HG03378 (cell line): Measurements from ENCODE around the gene TAF4B.
"Not testable (repeated sequence)": the region's sequence is repeated elsewhere in the genome, so short reads cannot be mapped to it uniquely, and the experiment has no call there.

Source experiments
- ATAC-seq: cut with Tn5 transposase; IDR thresholded peaks from one replicate; pipeline ENCODE4 v1.9.1; 2021; ENCODE audit warnings: mild to moderate bottlenecking, moderate library complexity; ENCODE audit not compliant: unreplicated experiment

The TAF4B gene

DNA sequence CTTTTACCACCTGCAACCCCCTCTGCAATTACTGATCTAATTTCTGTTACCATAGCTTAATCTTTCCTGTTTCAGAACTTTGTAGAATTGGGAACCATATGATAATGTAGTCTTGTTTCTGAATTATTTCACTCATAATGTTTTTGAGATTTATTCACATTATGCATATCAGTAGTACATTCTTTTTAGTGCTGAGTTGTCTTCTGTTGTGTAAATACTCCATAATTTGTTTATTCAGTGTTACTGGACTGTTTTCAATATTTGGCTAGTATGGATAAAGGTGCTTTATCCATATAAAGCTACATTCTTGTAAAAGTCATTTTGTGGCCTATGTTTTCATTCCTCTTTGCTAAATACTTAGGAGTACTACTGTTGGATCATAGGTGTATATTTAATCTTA lies 152.5 kb downstream of the TAF4B start:
- no peak for ATAC-seq

DNA sequence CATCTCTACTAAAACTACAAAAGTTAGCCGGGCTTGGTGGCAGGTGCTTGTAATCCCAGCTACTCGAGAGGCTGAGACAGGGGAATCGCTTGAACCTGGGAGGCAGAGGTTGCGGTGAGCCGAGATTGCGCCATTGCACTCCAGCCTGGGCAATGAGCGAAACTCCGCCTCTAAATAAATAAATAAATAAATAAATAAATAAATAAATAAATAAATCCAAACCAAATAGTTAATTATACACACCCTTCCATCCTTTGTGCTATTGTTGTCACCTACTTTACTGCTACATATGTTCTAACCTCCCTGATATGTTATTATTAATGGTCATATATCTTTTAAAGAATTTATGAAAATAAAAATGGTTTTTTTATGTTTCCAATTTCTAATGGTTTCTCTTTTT lies 155.3 kb downstream of the TAF4B start:
- not testable (repeated sequence) for ATAC-seq

DNA sequence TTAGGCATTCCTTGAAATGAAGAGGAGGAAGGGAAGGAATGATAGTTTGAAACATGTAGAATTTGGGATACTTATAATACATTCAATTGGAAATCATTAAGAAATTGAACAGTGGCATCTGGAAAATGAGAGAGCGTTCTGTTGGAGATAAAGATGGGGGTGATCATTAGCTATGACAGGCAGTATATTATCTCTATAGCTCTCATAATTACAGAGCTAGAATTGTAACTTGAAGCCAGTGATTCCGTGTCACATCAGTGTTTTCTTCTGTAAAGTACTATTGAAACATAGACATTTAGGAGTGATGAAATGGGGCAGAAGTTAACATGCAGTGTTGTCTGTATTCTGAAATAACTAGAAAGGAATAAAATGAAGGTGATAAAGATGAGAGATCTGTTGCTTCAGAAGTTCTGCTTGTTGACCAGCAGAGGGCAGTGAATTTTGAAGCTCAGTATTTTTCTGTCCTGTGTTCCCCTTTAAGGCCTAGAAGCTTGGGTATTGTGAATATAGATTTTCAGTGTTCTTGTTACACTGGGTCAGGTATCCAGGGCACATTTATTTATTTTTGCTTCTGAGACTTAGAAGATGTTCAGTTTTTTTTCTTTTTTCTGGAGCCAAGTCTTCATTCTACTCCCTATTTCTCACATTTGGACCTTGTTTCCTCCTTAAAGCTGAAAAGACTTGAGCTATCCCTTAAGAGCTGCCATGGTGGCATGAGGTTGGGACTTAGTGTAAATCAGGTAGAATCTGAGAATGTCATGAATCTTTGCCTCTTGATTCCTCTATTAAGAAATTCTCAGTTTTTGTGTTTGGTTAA lies 157.4 kb downstream of the TAF4B start:
- ATAC-seq = peak; percentile 88

DNA sequence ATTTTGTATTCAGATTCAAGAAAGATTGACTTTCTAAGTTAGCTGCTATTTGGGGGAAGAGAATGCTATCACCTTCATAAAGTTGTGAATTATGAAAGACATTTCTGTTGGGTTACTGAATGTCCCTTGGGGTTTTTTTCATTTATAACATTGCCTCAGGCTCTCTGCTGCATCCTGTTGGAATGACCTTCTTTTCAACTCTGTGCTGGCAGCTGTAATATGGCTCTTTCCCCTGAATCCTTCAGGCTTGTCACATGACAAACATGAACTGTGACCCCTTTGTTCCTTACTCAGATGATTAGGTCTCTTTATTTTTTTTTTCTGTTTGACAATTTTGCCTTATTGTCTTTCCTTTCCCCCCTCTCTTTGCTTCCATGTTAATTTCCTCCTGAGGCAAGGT lies 159.8 kb downstream of the TAF4B start:
- ATAC-seq = no peak

DNA sequence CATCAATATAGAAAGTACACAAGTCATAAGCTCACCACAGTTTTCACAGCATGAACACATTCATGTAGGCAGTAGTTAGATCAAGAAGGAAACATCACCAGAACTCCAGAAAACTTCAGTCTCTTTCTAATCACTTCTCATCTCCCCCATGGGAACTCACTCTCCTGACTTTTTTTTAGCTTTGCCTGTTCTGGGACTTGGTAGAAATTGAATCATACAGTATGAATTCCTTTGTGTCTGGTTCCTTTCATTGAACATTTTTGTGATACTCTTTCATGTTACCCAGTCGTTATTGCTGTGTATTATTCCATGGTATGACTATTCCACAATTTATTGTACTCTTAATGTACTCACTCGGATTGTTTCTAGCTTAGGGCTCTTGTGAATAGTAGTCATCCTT lies 160.2 kb downstream of the TAF4B start:
- no peak for ATAC-seq

DNA sequence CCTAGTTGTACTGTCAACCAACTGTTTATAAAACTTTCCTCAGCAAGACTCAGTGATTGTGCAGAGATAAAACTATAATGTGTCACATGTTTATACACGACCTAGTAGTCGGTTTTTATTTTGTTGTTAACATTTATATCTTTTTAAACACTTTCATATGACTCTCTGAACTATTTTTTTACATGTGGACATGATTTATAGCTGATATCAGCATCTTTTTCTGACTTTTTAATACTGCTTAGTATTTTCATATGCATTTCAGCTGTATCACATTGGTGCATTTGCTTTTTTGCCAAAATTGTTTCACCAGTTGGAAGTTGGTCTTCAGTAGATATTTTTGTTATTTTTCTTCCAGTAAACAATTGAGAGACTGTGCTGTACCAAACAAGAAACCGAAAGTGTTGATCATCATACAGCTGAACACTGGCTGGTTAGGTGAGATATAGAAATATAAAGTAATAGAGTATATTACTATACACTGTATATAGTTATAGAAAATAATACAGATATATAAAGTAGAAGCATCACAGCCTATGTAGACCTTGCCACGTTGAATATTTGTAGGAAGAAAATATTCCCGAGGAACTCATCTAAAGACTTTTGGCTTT lies 167.9 kb downstream of the TAF4B start:
- ATAC-seq = no peak

DNA sequence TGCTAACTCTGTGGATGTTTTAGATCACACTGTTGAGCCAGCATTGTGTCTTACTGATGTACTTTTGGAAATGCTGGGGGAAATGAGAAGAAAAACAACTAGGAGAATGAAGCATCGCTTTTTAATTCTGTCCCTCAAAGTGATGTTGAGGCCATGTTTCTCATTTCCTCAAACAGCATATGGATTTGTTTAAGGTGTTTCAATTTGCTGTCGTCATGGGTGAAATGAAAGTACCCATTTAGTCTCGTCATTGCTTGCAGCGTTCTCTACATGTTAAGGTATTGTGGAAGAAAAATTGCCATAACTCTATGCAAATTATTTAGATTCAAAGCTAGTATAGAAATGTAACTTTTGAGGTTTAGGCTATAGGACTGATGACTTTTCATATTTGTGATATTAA lies 170.8 kb downstream of the TAF4B start:
- ATAC-seq = no peak

DNA sequence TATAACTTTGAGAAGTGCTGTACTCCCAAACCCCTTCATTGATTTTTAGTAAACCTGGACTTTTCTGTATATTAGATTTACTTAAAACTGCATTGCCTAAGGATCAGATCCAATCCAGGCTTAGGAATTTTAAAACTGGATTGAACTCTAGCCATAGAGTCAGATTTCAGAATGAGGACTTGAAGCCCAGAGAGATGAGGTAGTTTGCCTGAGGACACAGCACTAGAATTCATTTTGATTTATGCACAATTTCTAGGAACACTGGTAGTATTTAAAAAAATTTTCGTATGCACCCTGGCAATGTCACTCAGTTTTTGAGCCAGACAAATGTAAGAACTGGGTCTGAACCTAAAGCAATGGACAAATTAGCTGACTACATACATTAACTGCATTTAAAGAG lies 177.2 kb downstream of the TAF4B start:
- no peak for ATAC-seq

DNA sequence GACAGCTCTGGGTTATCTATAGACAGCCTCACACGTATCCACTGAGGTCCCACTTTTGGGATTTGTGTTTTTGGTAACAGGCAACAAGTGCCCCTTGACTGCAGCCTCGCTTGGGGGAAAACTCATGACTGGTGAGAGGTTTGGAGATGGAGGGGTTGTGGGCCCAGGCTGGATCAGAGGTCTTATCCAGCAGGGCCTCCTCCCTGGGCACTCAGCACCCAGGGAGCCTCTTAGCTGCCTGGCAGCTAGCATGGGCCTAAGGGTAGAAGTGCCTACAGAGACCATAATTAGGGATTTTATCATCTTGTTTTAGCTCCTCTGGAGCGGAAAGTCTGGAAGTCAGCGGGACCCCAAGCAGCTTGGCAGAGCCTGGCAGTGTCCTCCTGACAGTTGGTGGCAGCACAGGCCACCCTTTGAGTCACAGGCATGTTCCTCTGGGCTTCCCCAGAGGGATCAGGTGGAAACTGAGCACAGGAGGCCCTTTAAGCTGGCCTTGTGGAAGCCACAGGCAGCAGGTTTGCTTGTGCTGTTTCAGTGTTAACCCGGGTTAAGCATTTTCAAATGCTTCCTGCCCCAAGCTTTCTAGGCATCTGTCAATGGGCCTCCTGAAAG lies 179.1 kb downstream of the TAF4B start:
- peak; percentile 79 for ATAC-seq

DNA sequence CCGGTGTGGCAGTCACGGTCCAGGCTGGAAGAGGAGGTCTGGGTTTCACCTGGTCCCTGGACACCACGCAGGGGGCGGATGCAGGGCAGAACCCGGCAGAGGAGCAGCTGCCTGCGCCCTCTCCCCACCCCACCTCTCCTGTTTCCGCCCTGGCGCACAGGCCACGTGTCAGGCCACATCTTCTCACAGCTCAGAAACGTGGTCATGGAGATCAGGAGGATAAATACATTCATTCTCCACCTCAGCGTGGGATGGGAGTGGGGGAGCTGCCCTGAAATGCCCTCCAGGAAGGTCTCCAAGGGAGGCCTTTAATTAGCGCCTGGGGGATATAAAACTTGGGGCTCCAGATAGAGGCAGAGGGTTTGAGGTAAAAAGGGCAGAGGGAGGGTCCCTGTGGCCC lies 180.1 kb downstream of the TAF4B start:
- no peak for ATAC-seq

DNA sequence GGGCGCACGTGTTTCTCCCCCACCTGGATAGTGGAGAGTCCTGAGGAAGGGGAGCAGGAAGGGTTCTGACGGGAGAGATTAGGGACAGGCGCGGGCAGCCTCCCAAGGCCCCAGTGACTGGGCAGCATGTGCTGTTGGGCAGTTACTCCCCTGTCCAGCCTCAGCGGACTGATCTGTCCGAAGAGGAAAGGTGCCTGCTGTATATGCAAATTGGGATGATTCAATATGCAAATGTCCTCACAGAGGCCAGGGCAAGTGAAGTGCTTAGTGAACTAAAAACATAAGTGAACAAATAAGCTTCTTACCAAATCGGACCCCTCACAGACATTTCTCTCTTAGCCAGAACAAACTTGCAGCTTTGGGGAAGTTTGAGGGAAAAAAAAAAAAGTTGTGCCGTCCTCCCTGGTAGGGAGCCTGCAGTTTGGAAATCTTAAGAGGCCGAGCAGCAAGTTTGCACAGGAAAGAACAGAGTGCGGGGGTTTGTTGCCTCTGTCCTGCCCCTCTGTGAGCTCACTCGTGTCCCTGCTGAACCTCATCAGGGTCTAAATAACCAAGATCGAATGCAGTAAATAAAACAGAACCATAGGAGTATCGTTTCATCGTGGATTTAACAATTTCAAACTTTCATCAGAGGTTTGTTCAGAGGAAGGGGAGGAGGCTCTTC lies 180.7 kb downstream of the TAF4B start:
- no peak for ATAC-seq

DNA sequence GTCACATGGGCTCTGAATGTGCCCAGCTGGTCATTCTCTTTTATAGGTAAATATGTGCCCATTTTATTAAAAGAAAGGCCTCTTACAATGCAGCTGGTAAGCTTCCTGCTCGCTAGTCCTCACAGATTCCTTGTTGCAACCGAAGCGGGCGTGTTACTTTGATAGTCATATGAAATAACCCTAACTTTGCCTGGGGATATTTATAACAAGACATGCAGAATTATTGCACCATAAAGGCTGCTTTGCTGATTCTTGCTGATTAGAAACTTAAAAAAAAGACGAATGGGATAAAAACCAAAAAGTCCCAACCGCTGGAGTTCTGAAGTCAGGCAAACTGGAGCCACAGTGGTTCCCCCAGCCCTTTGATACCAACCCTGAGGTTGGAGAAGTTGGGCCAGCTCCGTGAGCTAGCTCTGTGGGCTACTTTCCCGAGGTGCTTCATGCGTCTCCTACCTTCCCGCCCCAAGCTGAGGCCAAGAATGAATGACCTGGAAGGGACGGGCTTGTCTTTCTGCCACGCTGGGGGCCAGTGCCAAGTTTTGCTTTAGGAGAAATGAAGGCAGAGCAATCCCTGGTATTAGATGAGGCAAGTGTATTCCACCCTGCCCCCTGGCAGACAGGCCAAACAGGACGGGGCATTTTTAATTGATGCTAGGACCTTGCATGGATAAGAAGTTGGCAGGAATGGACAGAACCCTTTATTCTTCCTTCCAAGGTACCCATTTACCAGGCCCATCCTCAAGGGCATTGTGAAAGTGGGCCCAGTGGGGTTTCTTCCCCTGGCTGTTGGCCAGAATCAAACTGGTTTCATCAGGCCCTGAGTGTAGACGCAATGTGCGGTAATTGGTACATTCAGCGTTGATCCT lies 181.7 kb downstream of the TAF4B start:
- ATAC-seq = no peak

DNA sequence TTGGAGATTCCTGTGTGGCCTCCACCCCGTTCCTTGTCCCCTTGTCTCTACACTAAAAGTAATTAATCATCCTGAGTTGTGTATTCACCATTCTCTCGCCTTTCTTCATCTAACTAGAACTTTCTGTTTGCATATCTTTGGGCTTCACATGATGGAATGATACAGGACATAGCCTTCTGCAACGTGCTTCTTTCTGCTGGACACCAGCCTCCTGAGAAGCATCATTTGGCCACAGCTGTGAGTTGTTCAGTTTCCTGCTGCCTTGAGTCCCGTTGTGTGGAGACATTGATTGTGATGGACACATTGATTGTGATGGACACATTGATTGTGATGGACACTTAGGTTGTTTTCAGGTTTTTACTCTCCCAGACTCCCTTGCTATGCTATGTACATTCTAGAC lies 182.8 kb downstream of the TAF4B start:
- no peak for ATAC-seq

DNA sequence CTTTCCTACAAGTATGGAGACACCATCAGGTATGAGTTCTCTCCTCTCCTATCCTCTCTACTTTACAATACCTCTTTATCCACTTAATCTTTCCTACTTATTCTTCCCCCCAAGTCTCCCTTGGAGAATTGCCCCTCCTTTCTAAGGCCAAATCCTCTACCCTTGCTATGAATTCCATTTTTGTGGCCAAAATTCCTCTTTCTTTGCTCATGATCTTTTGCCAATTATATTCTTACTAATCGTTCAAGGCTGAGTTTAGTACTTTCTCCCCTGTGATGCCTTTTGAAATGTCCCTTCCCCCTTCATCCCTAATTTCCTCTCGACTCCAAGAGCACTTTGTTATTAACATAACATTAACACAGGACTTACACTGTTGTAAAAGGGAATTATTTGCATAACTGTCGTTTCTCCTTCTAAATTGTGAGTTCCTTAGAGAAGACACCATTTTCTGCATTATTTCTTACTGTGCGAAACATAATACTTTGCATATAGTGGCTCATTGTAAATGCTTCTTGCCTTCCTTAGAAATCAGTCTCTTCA lies 188.7 kb downstream of the TAF4B start:
- no peak for ATAC-seq

DNA sequence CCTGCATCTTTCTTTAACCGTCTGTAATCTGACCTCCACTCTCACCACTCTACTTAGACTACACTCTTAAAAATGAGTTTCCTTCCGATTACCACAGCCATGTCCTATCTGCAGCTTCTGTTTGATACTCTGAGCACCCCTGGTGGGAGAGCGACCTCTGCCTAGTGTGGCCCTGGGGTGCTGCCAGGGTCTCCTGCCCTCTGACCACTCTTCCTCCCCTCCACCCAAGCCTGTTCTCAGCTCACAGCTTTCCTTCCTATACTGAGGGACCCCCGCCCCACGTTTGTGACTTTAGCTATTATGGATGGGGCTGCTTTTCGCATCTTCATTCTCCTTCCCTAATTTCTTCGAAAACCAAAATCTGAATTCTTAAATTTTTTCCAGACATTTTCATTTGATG lies 189.4 kb downstream of the TAF4B start:
- ATAC-seq = no peak

DNA sequence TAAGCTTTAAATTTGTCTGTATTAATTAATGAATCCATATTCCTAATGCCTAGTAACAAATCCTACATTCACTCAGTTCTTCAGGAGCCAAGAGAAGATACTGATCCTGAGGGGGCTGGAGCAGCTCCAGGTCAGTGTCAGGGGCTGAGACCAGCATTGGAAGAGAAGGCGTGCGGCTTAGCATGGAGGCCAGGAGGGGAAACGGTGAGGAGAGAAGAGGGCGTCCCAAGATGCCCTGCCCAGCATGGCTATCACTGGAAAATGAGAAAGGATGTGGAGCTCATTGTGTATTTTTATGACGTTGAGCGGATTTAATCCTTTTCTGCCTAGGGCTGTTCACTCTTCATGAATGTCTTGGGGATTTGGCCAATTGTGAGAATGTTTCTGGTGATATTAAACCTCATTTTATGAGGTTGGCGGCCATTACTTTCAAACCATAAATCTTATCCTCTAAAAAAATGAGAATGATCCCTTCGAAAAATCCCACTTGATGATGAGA lies 190.5 kb downstream of the TAF4B start:
- no peak for ATAC-seq

DNA sequence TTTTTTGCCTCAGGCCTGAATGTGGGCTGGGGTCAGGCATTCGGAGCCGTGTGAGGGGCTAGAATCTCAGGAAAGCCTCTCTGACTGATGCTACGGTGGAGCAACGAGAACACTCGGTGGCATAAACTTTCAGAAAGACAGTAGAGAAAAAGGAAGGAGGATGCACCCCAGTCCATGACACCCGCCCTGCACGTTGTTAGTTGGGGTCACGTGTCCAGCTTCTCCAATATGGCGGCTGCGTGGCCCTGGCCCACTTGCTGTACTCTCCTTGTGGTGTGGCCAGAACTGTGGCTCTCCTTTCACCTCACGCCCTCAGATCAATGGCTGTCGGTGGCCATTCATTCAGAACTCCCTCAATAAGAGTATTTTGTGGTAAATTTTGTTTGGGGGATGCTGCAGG lies 190.9 kb downstream of the TAF4B start:
- no peak for ATAC-seq

DNA sequence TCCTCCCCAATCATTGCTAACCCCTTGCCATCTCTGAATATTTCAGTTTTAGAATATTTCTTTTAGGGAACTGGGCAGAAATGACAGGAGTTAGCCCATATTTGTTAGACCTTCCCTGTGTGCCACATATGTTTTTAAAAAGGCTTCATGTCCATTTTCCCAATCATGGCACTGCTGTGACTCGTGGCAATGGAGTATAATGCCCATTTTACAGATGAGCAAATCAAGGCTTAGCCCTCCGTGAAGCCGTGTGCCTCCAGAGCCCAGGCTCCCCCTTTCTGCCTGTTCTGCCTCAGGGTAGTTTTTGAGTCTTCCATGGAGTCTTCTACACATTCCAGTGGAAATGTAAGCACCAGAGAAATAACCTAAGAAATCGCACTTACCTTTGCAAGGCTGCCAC lies 192.0 kb downstream of the TAF4B start:
- no peak for ATAC-seq

DNA sequence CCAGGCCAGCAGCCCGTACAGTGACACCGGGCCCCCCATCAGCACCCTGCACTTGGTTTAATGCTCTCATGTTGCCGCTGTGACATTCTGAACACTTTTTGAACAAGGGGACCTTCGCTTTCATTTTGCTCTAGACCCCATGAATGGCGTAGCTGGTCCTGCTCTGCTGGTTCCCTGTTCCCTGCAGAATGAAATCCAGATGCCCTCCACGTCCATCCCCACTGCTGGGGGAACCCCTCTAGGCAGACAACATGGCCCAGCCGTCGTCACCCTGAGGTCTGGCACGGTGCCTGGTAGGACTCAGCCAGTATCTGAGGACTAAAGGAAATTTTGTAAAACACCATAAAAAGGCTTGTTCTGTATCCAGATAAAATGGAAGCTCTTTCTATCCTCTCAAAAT lies 193.5 kb downstream of the TAF4B start:
- no peak for ATAC-seq

DNA sequence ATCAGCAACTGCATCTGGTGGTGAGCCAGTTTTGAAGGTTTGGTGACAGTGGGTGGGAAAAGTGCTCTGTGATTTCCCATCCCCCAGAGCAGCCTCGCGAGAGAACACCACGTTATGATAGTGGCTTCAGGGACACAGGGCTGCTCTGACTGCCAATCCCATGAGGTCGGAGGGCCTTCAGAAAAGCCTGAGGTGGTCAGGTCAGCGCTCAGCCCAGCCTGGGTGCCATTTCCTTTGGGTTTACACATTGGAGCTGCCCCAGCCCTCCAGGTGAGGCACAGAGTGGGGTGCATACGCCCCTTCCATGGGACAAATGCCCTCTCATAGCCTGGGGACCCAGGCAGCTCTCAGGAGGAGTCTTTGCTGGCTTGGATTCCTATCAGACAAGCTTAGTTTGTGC lies 195.3 kb downstream of the TAF4B start:
- ATAC-seq = no peak
